ENCODE results near the gene CYP26B1. TPM values are rescaled to one million over a fixed set of nuclear protein-coding genes. Genes with fewer than 3 reads are reported as not detected.

The CYP26B1 gene
- total RNA-seq, 1 donor from 2014 or later = 4.7 TPM

- H3K27ac Mint-ChIP-seq (ENCODE audit: unreplicated experiment) = peak overlapping the region; percentile 93
- H3K4me1 Mint-ChIP-seq (ENCODE audit: low read depth) = peaks cover 35% of the 10 kb centered on the region
- DNase-seq (ENCODE audit: low spot score) = peak; percentile 95
- H3K9me3 Mint-ChIP-seq (ENCODE audit: low read depth) = no peaks in the 10 kb centered on the region
- H3K27me3 Mint-ChIP-seq (ENCODE audit: low read depth) = no peaks in the 10 kb centered on the region
- TF ChIP-seq CTCF (IDR thresholded peaks at IDR 0.05) = no peak
- H3K36me3 Mint-ChIP-seq (ENCODE audit: low read depth) = no peaks in the 10 kb centered on the region
- H3K4me3 Mint-ChIP-seq (ENCODE audit: unreplicated experiment) = peak overlapping the region; percentile 35
Measured at GRCh38 chr2:72115110-72116080, 32.3 kb downstream of the CYP26B1 start.

- Mint-ChIP-seq H3K9me3 (ENCODE audit: low read depth) (no peaks in the 10 kb centered on the region), H3K27ac (ENCODE audit: unreplicated experiment) (peak overlapping the region; percentile 93), H3K4me3 (ENCODE audit: unreplicated experiment) (no peak overlapping the region), H3K4me1 (ENCODE audit: low read depth) (peaks cover 35% of the 10 kb centered on the region), H3K27me3 (ENCODE audit: low read depth) (no peaks in the 10 kb centered on the region), H3K36me3 (ENCODE audit: low read depth) (no peaks in the 10 kb centered on the region)
- DNase-seq (ENCODE audit: low spot score) = no peak
- no peak for TF ChIP-seq CTCF (IDR thresholded peaks at IDR 0.05)
Measured at GRCh38 chr2:72114693-72115051, 33.0 kb downstream of the CYP26B1 start.

GRCh38 chr2:72113847-72114692 lies 33.6 kb downstream of the CYP26B1 start:
- Mint-ChIP-seq H3K4me3 (ENCODE audit: unreplicated experiment) (no peak overlapping the region), H3K36me3 (ENCODE audit: low read depth) (no peaks in the 10 kb centered on the region), H3K4me1 (ENCODE audit: low read depth) (peaks cover 35% of the 10 kb centered on the region), H3K9me3 (ENCODE audit: low read depth) (no peaks in the 10 kb centered on the region), H3K27me3 (ENCODE audit: low read depth) (no peaks in the 10 kb centered on the region), H3K27ac (ENCODE audit: unreplicated experiment) (no peak overlapping the region)
- no peak for TF ChIP-seq CTCF (IDR thresholded peaks at IDR 0.05)
- DNase-seq (ENCODE audit: low spot score) = no peak

- Mint-ChIP-seq H3K9me3 (ENCODE audit: low read depth) (no peaks in the 10 kb centered on the region), H3K36me3 (ENCODE audit: low read depth) (no peaks in the 10 kb centered on the region), H3K4me1 (ENCODE audit: low read depth) (peaks cover 38% of the 10 kb centered on the region), H3K4me3 (ENCODE audit: unreplicated experiment) (no peak overlapping the region), H3K27ac (ENCODE audit: unreplicated experiment) (no peak overlapping the region), H3K27me3 (ENCODE audit: low read depth) (no peaks in the 10 kb centered on the region)
- TF ChIP-seq CTCF (IDR thresholded peaks at IDR 0.05) = no peak
- DNase-seq (ENCODE audit: low spot score) = no peak
Measured at GRCh38 chr2:72112981-72113846, 34.4 kb downstream of the CYP26B1 start.

Measured in chondrocyte (in vitro differentiated cells).